HepG2 (cell line): Measurements from ENCODE around the gene DNAJB8.

Source experiments
- SNAPC2 ChIP-seq: sonication (generic); formaldehyde crosslinking; IDR thresholded peaks from 2 replicates; pipeline ENCODE4 v1.8.1; 2022; ENCODE audit warnings: mild to moderate bottlenecking, missing genetic modification reagents
- TBP ChIP-seq: sonication (generic); formaldehyde crosslinking; IDR thresholded peaks from 2 replicates; pipeline ENCODE4 v1.5.0; 2020; ENCODE audit warnings: missing genetic modification reagents
- TF ChIP-seq, protein P1 (sequence below), 2 experiments: IDR thresholded peaks; 2 replicates each; pipeline ENCODE4 v1.6.1; 2011 to 2012; ENCODE audit warnings: low read length in 2 of 2, borderline replicate concordance in 1 of 2, low read depth in 1 of 2, mild to moderate bottlenecking in 1 of 2, moderate library complexity in 1 of 2
- TF ChIP-seq, protein P2 (sequence below): sonication (generic); formaldehyde crosslinking; IDR thresholded peaks from 2 replicates; pipeline ENCODE4 v1.4.0; 2020; ENCODE audit warnings: missing genetic modification reagents

DNA sequence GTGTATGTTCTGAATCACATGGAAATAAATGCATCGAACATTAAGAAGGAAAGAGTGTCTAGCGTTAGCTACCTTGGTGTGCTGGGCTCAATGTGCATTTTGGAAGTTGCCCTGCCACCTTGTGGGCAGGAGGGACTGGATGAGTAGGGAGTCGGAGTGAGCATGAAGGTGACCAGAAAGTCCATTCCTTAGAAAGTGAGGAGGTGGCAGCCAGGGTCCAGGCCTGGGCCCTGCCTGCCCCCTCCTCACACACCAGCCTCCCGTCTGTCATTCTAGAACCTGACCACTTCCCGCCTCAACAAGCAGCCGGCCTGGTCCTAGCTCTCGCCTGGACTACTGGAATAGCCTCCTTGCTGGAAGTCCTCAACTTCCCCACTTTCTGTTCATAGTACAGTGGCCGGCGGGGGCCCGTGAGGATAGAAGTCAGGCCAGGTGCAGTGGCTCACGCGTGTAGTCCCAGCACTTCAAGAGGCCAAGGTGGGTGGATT, 36.5 kb upstream of the DNAJB8 start:
- TF ChIP-seq, protein P1, sequence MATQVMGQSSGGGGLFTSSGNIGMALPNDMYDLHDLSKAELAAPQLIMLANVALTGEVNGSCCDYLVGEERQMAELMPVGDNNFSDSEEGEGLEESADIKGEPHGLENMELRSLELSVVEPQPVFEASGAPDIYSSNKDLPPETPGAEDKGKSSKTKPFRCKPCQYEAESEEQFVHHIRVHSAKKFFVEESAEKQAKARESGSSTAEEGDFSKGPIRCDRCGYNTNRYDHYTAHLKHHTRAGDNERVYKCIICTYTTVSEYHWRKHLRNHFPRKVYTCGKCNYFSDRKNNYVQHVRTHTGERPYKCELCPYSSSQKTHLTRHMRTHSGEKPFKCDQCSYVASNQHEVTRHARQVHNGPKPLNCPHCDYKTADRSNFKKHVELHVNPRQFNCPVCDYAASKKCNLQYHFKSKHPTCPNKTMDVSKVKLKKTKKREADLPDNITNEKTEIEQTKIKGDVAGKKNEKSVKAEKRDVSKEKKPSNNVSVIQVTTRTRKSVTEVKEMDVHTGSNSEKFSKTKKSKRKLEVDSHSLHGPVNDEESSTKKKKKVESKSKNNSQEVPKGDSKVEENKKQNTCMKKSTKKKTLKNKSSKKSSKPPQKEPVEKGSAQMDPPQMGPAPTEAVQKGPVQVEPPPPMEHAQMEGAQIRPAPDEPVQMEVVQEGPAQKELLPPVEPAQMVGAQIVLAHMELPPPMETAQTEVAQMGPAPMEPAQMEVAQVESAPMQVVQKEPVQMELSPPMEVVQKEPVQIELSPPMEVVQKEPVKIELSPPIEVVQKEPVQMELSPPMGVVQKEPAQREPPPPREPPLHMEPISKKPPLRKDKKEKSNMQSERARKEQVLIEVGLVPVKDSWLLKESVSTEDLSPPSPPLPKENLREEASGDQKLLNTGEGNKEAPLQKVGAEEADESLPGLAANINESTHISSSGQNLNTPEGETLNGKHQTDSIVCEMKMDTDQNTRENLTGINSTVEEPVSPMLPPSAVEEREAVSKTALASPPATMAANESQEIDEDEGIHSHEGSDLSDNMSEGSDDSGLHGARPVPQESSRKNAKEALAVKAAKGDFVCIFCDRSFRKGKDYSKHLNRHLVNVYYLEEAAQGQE (IDR thresholded peaks at IDR 0.05; ENCODE audit: borderline replicate concordance in 1 of 2, low read depth in 1 of 2, low read length in 2 of 2) = no peak
- TF ChIP-seq, protein P2, sequence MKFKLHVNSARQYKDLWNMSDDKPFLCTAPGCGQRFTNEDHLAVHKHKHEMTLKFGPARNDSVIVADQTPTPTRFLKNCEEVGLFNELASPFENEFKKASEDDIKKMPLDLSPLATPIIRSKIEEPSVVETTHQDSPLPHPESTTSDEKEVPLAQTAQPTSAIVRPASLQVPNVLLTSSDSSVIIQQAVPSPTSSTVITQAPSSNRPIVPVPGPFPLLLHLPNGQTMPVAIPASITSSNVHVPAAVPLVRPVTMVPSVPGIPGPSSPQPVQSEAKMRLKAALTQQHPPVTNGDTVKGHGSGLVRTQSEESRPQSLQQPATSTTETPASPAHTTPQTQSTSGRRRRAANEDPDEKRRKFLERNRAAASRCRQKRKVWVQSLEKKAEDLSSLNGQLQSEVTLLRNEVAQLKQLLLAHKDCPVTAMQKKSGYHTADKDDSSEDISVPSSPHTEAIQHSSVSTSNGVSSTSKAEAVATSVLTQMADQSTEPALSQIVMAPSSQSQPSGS (CRISPR knock-in tag) = no peak
- TF ChIP-seq SNAPC2 (CRISPR knock-in tag) (no peak), TBP (no peak)
